ENCODE measurements around the gene SHLD1. TPM values are rescaled to one million over a fixed set of nuclear protein-coding genes. Genes with fewer than 3 reads are reported as not detected.
A peak's percentile ranks its signal among the peaks of the same experiment; 100 is the strongest.
"Not testable (repeated sequence)": the region's sequence is repeated elsewhere in the genome, so short reads cannot be mapped to it uniquely, and the experiment has no call there.

The SHLD1 gene
- total RNA-seq, 1 experiment from 2014 or later: 8.2 TPM

DNA sequence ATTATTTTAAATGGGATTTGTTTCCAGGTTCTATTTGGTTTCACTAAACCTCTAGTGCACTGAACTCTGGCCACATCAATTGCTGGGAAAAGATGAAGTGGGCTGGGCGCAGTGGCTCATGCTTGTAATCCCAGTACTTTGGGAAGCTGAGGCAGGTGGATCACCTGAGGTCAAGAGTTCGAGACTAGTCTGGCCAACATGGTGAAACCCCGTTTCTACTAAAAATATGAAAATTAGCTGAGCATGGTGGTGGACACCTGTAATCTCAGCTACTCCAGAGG, 25.1 kb upstream of the SHLD1 start:
- H3K4me3 ChIP-seq; H3K4me1 ChIP-seq; DNase-seq; H3K27me3 ChIP-seq; H3K27ac ChIP-seq; H3K36me3 ChIP-seq; H3K9me3 ChIP-seq (replicated peaks): not testable (repeated sequence)

- H3K36me3 ChIP-seq: no peaks in the 10 kb centered on the region
- H3K27ac ChIP-seq: no peak overlapping the region
- H3K27me3 ChIP-seq: no peaks in the 10 kb centered on the region
- H3K9me3 ChIP-seq (replicated peaks): no peaks in the 10 kb centered on the region
- no peak overlapping the region for H3K4me3 ChIP-seq
- H3K4me1 ChIP-seq: no peaks in the 10 kb centered on the region
- no peak for DNase-seq
Observed at GRCh38 chr20:5727018-5727515, 23.1 kb upstream of the SHLD1 start.

DNA sequence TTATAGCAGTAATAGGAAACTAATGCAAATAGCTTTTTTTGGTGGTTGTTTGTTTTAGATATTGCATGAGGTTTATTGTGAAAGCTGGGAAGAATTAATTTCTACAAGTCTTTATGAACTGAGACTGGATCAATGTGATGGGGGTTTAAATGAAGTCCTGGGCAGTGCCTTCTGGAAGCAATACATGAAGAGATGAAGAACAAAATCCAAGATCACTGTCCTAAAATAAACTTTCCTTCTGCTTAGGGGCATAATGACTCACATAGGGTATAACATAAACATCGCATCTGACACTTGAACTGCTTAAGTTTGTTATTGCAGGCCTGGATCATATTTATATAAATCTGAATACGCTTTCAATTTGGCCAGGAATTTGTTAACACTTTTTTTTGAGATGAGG, 20.9 kb upstream of the SHLD1 start:
- H3K4me1 ChIP-seq: no peaks in the 10 kb centered on the region
- H3K4me3 ChIP-seq: no peak overlapping the region
- H3K27ac ChIP-seq: no peak overlapping the region
- no peaks in the 10 kb centered on the region for H3K27me3 ChIP-seq
- no peaks in the 10 kb centered on the region for H3K36me3 ChIP-seq
- H3K9me3 ChIP-seq (replicated peaks): no peaks in the 10 kb centered on the region
- no peak for DNase-seq

- peaks cover 3% of the 10 kb centered on the region; the same call in 1 of the 2 replicates for H3K4me1 ChIP-seq
Observed at GRCh38 chr20:5730131-5730530, 20.1 kb upstream of the SHLD1 start.

GRCh38 chr20:5731753-5732366, 18.3 kb upstream of the SHLD1 start:
- H3K9me3 ChIP-seq (replicated peaks): no peaks in the 10 kb centered on the region
- H3K27ac ChIP-seq: no peak overlapping the region
- no peaks in the 10 kb centered on the region; the same call in 1 of the 2 replicates for H3K27me3 ChIP-seq
- H3K4me3 ChIP-seq: no peak overlapping the region
- H3K36me3 ChIP-seq: no peaks in the 10 kb centered on the region
- peaks cover 13% of the 10 kb centered on the region for H3K4me1 ChIP-seq
- no peak for DNase-seq

More at GRCh38 chr20:5730131-5730530, 20.1 kb upstream of the SHLD1 start:
- Histone ChIP-seq H3K27ac (no peak overlapping the region), H3K27me3 (no peaks in the 10 kb centered on the region; the same call in 1 of the 2 replicates), H3K9me3 (replicated peaks) (no peaks in the 10 kb centered on the region), H3K4me3 (no peak overlapping the region), H3K36me3 (no peaks in the 10 kb centered on the region)
- DNase-seq: no peak

GRCh38 chr20:5734602-5735001, 15.6 kb upstream of the SHLD1 start:
- Histone ChIP-seq H3K4me1 (peaks cover 19% of the 10 kb centered on the region), H3K4me3 (no peak overlapping the region), H3K36me3 (no peaks in the 10 kb centered on the region), H3K9me3 (replicated peaks) (no peaks in the 10 kb centered on the region), H3K27ac (no peak overlapping the region), H3K27me3 (no peaks in the 10 kb centered on the region; the same call in 1 of the 2 replicates)
- DNase-seq: no peak

DNA sequence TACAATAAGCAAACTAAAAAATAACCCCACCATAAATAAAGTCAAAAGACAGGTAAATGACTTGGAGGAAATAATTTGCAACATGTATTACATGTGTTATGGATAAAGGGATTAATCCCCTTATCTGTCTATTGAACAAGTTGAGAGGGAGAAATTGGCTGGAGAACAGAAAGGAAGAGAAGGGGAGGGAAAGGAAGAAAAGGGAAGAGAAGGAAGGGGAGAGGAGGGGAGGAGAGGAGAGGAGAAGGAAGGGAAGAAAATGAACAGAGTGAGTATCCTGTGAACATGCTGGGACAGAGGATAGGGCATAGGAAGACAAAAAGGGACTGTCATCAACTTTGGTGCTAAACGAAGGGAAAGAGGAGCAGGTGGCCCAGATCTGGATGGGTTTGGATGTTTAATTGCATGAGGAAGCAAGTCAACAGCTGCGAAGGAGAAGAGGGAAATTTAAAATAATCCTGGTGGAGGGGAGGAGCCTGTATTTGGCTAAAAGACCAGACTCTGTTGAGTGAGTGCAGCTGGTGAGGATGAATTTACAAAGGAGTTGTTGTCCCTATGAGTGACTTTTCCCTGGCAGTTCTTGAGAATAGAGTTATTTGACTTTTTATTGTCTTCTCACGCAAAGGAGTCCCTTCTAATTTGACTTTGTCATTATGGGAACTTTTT, 14.2 kb upstream of the SHLD1 start:
- Histone ChIP-seq H3K4me1 (peaks cover 19% of the 10 kb centered on the region), H3K27ac (peak overlapping the region; percentile 57)
- peak; percentile 82 to 96 for DNase-seq

GRCh38 chr20:5737619-5737953, 12.6 kb upstream of the SHLD1 start:
- H3K27ac ChIP-seq: no peak overlapping the region
- DNase-seq: no peak
- H3K27me3 ChIP-seq: no peaks in the 10 kb centered on the region; the same call in 1 of the 2 replicates
- no peak overlapping the region for H3K4me3 ChIP-seq
- no peaks in the 10 kb centered on the region for H3K9me3 ChIP-seq (replicated peaks)
- H3K36me3 ChIP-seq: no peaks in the 10 kb centered on the region
- H3K4me1 ChIP-seq: peaks cover 27% of the 10 kb centered on the region

More for the DNA sequence above, 14.2 kb upstream of the SHLD1 start:
- H3K4me3 ChIP-seq: no peak overlapping the region
- H3K36me3 ChIP-seq: no peaks in the 10 kb centered on the region
- no peaks in the 10 kb centered on the region; the same call in 1 of the 2 replicates for H3K27me3 ChIP-seq
- no peaks in the 10 kb centered on the region for H3K9me3 ChIP-seq (replicated peaks)

GRCh38 chr20:5737966-5738365, 12.2 kb upstream of the SHLD1 start:
- Histone ChIP-seq H3K27me3 (no peaks in the 10 kb centered on the region; the same call in 1 of the 2 replicates), H3K36me3 (no peaks in the 10 kb centered on the region), H3K27ac (no peak overlapping the region), H3K4me3 (no peak overlapping the region), H3K9me3 (replicated peaks) (no peaks in the 10 kb centered on the region), H3K4me1 (peaks cover 27% of the 10 kb centered on the region)
- DNase-seq: no peak

GRCh38 chr20:5740643-5741042, 9.6 kb upstream of the SHLD1 start:
- not testable (repeated sequence) for H3K36me3 ChIP-seq; H3K27me3 ChIP-seq; H3K27ac ChIP-seq; H3K4me3 ChIP-seq; H3K9me3 ChIP-seq (replicated peaks); DNase-seq
- peaks cover 28% of the 10 kb centered on the region for H3K4me1 ChIP-seq

DNA sequence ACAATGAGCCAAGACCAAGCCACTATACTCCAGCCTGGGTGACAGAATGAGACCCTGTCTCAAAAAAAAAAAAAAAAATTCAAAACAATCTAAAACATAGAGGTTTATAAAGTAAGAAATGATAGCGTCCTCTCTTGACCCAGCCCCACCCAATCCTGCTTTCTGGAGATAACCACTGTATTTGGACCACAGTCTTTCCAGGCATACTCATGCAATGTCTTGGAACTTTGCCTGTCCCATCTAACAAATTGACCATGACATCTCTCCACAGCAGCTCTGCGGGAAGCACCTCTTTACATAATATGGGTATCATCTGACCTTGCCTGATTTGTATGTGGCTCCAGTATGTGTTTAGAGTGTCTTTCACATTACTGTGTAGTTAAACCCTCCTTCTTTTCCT, 9.1 kb upstream of the SHLD1 start:
- Histone ChIP-seq H3K4me3 (no peak overlapping the region), H3K27ac (no peak overlapping the region), H3K4me1 (peaks cover 24% of the 10 kb centered on the region), H3K9me3 (replicated peaks) (no peaks in the 10 kb centered on the region), H3K27me3 (no peaks in the 10 kb centered on the region), H3K36me3 (no peaks in the 10 kb centered on the region)
- DNase-seq: peak; percentile 12 to 65

DNA sequence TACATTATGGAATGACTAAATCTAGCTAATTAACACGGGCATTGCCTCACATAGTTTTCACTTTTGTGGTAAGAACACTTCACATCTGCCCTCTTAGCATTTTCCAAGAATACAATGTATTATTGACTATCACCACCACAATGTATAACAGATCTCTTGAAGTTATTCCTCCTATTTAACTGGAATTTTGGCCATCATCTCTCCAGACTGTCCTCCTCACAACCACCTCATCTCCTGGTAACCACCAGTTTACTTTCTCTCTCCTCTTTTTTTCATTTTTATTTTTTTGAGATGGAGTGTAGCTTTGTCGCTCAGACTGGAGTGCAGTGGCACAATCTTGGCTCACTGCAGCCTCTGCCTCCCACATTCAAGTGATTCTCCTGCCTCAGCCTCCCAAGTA, 8.2 kb upstream of the SHLD1 start:
- Histone ChIP-seq H3K36me3 (no peaks in the 10 kb centered on the region), H3K27ac (no peak overlapping the region), H3K4me3 (no peak overlapping the region), H3K9me3 (replicated peaks) (no peaks in the 10 kb centered on the region), H3K27me3 (no peaks in the 10 kb centered on the region), H3K4me1 (peaks cover 16% of the 10 kb centered on the region)
- no peak for DNase-seq

DNA sequence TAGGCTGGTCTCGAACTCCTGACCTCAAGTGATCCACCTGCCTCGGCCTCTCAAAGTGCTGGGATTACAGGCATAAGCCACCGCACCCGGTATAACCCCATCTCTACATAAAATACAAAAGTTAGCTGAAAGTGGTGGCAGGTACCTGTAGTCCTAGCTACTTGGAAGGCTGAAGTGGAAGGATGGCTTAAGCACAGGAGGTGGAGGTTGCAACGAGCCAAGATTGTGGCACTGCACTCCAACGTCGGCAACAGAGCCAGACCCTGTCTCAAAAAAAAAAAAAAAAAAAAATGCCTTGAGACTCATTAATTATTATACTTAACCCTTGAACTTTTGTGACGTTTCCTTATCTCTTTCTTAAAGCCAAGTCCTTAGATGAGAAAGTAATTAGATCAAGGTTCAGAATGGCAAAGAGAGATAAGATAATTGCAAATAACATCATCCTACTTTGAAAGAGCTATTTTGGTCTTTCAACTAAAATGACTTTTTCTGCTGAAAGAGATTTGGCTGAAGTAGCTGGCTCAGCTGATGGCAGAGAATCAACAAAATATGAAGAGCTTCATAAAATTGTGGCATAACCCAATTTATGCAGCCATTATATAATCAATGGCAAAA, 4.7 kb upstream of the SHLD1 start:
- Histone ChIP-seq H3K4me1 (peaks cover 15% of the 10 kb centered on the region), H3K27me3 (no peaks in the 10 kb centered on the region), H3K36me3 (no peaks in the 10 kb centered on the region), H3K4me3 (no peak overlapping the region), H3K27ac (no peak overlapping the region), H3K9me3 (replicated peaks) (no peaks in the 10 kb centered on the region)
- DNase-seq: no peak

GRCh38 chr20:5746064-5746463, 4.1 kb upstream of the SHLD1 start:
- no peak for DNase-seq
- Histone ChIP-seq H3K27me3 (no peaks in the 10 kb centered on the region), H3K36me3 (no peaks in the 10 kb centered on the region), H3K4me1 (peaks cover 15% of the 10 kb centered on the region), H3K9me3 (replicated peaks) (no peaks in the 10 kb centered on the region), H3K27ac (no peak overlapping the region), H3K4me3 (no peak overlapping the region)

DNA sequence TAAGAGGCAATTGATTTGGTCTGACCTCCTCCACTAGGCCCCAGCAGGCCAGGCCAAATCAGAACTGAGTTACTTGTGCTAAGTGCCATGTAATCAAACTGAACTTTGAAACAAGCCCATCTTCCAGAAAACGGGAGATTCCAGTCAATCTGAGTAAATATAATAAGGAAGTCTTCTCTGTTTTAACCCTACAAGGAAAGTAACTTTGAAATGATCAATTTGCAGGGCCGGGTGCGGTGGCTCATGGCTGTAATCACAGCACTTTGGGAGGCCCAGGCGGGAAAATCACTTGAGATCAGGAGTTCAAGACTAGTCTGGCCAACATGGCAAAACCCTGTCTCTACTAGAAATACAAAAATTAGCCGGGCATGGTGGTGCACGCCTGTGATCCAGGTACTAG, 2.0 kb upstream of the SHLD1 start:
- Histone ChIP-seq H3K9me3 (replicated peaks) (no peaks in the 10 kb centered on the region), H3K4me3 (no peak overlapping the region), H3K36me3 (no peaks in the 10 kb centered on the region), H3K4me1 (peaks cover 7% of the 10 kb centered on the region; the same call in 1 of the 2 replicates), H3K27ac (no peak overlapping the region), H3K27me3 (no peaks in the 10 kb centered on the region)
- DNase-seq: no peak

Measured in SJCRH30 (cell line).